ENCODE measurements around the gene BMP7.

- no peak for TF ChIP-seq CTCF (IDR thresholded peaks at IDR 0.05)
- no peak for TF ChIP-seq POLR2A (IDR thresholded peaks at IDR 0.05; ENCODE audit: low read depth)
- no peak for TF ChIP-seq POLR2AphosphoS5 (IDR thresholded peaks at IDR 0.05)
These were observed 4.8 kb downstream of the BMP7 start for GRCh38 chr20:57261457-57262251.
